ENCODE measurements around the gene TMEM14B. TPM values are rescaled to one million over a fixed set of nuclear protein-coding genes. Genes with fewer than 3 reads are reported as not detected.

The TMEM14B gene
- total and polyA plus RNA-seq, 9 of the 15 experiments (the other 6 are each of a cell fraction or from before 2014, with no cell fraction given), result 174 to 862 (median 263) TPM

GRCh38 chr6:10749734-10750133 is 2.1 kb downstream of the TMEM14B start (continued):
- TF ChIP-seq SAFB (IDR thresholded peaks at IDR 0.05; ENCODE audit: borderline replicate concordance, low read depth, low read length) (no peak), HDAC2 (IDR thresholded peaks at IDR 0.05) (peak; percentile 64; the same call in 1 of the 2 replicates), ZNF778 (CRISPR knock-in tag; IDR thresholded peaks at IDR 0.05) (no peak), RBM14 (IDR thresholded peaks at IDR 0.05; ENCODE audit: borderline replicate concordance, insufficient read depth, low read depth, low read length) (no peak), MNT (conservative IDR thresholded peaks at IDR 0.05) (peak in 1 of 2 experiments; percentile 30; a peak in 1 of 4 replicates), PTBP1 (IDR thresholded peaks at IDR 0.05; ENCODE audit: low read depth, low read length) (no peak), NCOA1 (IDR thresholded peaks at IDR 0.05; ENCODE audit: low read depth) (no peak; the same call in 1 of the 2 replicates), CLOCK (CRISPR knock-in tag; IDR thresholded peaks at IDR 0.05; ENCODE audit: borderline replicate concordance) (no peak), ETS2 (tag; IDR thresholded peaks at IDR 0.05; ENCODE audit: borderline replicate concordance, poor library complexity, severe bottlenecking) (no peak), LARP7 (IDR thresholded peaks at IDR 0.05) (no peak), EWSR1 (IDR thresholded peaks at IDR 0.05; ENCODE audit: borderline replicate concordance, low read depth, partially characterized antibody) (no peak), FOS (IDR thresholded peaks at IDR 0.05; ENCODE audit: extremely low read depth, insufficient read length) (no peak), SNIP1 (IDR thresholded peaks at IDR 0.05; ENCODE audit: low read depth) (no peak), KDM4B (IDR thresholded peaks at IDR 0.05; ENCODE audit: borderline replicate concordance in 2 of 2, low read depth in 1 of 2) (no peak), NR2F6 (CRISPR knock-in tag; IDR thresholded peaks at IDR 0.05) (no peak), CEBPZ (IDR thresholded peaks at IDR 0.05; ENCODE audit: borderline replicate concordance, low read depth, low read length) (no peak), U2AF1 (optimal IDR thresholded peaks at IDR 0.05; ENCODE audit: low read depth, low read length) (no peak), MXI1 (IDR thresholded peaks at IDR 0.05; ENCODE audit: low read depth, low read length) (0 out of 2 replicates have a peak, but pooled peaks have one; percentile 49), KDM2B (CRISPR knock-in tag; IDR thresholded peaks at IDR 0.05) (no peak), MIER1 (IDR thresholded peaks at IDR 0.05; ENCODE audit: low read depth) (peak; percentile 45; the same call in 1 of the 2 replicates), MTA2 (IDR thresholded peaks at IDR 0.05; ENCODE audit: low read depth) (peak; percentile 74)
